Measurements from ENCODE around the gene RAPGEF1.

- TF ChIP-seq, protein P1, sequence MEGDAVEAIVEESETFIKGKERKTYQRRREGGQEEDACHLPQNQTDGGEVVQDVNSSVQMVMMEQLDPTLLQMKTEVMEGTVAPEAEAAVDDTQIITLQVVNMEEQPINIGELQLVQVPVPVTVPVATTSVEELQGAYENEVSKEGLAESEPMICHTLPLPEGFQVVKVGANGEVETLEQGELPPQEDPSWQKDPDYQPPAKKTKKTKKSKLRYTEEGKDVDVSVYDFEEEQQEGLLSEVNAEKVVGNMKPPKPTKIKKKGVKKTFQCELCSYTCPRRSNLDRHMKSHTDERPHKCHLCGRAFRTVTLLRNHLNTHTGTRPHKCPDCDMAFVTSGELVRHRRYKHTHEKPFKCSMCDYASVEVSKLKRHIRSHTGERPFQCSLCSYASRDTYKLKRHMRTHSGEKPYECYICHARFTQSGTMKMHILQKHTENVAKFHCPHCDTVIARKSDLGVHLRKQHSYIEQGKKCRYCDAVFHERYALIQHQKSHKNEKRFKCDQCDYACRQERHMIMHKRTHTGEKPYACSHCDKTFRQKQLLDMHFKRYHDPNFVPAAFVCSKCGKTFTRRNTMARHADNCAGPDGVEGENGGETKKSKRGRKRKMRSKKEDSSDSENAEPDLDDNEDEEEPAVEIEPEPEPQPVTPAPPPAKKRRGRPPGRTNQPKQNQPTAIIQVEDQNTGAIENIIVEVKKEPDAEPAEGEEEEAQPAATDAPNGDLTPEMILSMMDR (IDR thresholded peaks at IDR 0.05; ENCODE audit: insufficient read depth, low read length) = no peak
- TF ChIP-seq REST (IDR thresholded peaks at IDR 0.05; ENCODE audit: insufficient replicate concordance, low read depth) (no peak), POLR2AphosphoS5 (IDR thresholded peaks at IDR 0.05; ENCODE audit: low read depth) (no peak), GABPA (IDR thresholded peaks at IDR 0.05; ENCODE audit: low read depth) (no peak), SPI1 (IDR thresholded peaks at IDR 0.05; ENCODE audit: borderline replicate concordance, low read depth) (no peak)
These were observed 130.6 kb downstream of the RAPGEF1 start for GRCh38 chr9:131609099-131609830.
